IPS-15b (cell line): ENCODE measurements around the gene FERMT2.

ENCODE experiments used
- H3K27me3 ChIP-seq: one replicate; pipeline ENCODE4 v1.6.1; 2013; ENCODE audit warnings: low read length; ENCODE audit not compliant: control insufficient read depth, insufficient read depth
- H3K36me3 ChIP-seq: one replicate; pipeline ENCODE4 v1.6.1; 2013; ENCODE audit warnings: low read length; ENCODE audit not compliant: control insufficient read depth, insufficient read depth
- H3K4me1 ChIP-seq: one replicate; pipeline ENCODE4 v1.6.1; 2013; ENCODE audit warnings: mild to moderate bottlenecking, low read length; ENCODE audit not compliant: control insufficient read depth, insufficient read depth
- H3K4me3 ChIP-seq: one replicate; pipeline ENCODE4 v1.5.1; 2013; ENCODE audit warnings: low read depth, low read length
- H3K9ac ChIP-seq: one replicate; pipeline ENCODE4 v1.6.1; 2013; ENCODE audit warnings: low read depth, mild to moderate bottlenecking, low read length
- H3K9me3 ChIP-seq: one replicate; pipeline ENCODE4 v1.6.1; 2013; ENCODE audit warnings: mild to moderate bottlenecking, low read length; ENCODE audit not compliant: control insufficient read depth, insufficient read depth

The FERMT2 gene

GRCh38 chr14:52950898-52951680 lies at the start of gene FERMT2:
Gene FERMT2 (minus strand): TSS chr14:52951050. CDS start chr14:52950568, 482 bp downstream.
- H3K36me3 ChIP-seq, result no peaks in the 10 kb centered on the region
- peaks cover 24% of the 10 kb centered on the region for H3K4me1 ChIP-seq
- H3K4me3 ChIP-seq, result peak within 1 kb of the TSS; percentile 96
- H3K9me3 ChIP-seq, result no peaks in the 10 kb centered on the region
- no peaks in the 10 kb centered on the region for H3K27me3 ChIP-seq
- H3K9ac ChIP-seq, result peak within 1 kb of the TSS; percentile 85

- Histone ChIP-seq H3K4me1 (no peaks in the 10 kb centered on the region), H3K9ac (no peak overlapping the region), H3K27me3 (no peaks in the 10 kb centered on the region), H3K9me3 (no peaks in the 10 kb centered on the region), H3K36me3 (no peaks in the 10 kb centered on the region), H3K4me3 (no peak overlapping the region)
Measured at GRCh38 chr14:52998376-52999015, 47.6 kb upstream of the FERMT2 start.

GRCh38 chr14:52996493-52996892 lies 45.6 kb upstream of the FERMT2 start:
- Histone ChIP-seq H3K4me3 (no peak overlapping the region), H3K9me3 (no peaks in the 10 kb centered on the region), H3K9ac (no peak overlapping the region), H3K4me1 (no peaks in the 10 kb centered on the region), H3K27me3 (no peaks in the 10 kb centered on the region), H3K36me3 (no peaks in the 10 kb centered on the region)

GRCh38 chr14:52995998-52996397 lies 45.1 kb upstream of the FERMT2 start:
- no peak overlapping the region for H3K9ac ChIP-seq
- H3K4me3 ChIP-seq, result no peak overlapping the region
- no peaks in the 10 kb centered on the region for H3K9me3 ChIP-seq
- H3K27me3 ChIP-seq, result no peaks in the 10 kb centered on the region
- H3K36me3 ChIP-seq, result no peaks in the 10 kb centered on the region
- H3K4me1 ChIP-seq, result no peaks in the 10 kb centered on the region

- H3K27me3 ChIP-seq, result no peaks in the 10 kb centered on the region
- no peaks in the 10 kb centered on the region for H3K9me3 ChIP-seq
- H3K4me3 ChIP-seq, result no peak overlapping the region
- no peak overlapping the region for H3K9ac ChIP-seq
- H3K36me3 ChIP-seq, result no peaks in the 10 kb centered on the region
- H3K4me1 ChIP-seq, result no peaks in the 10 kb centered on the region
Measured at GRCh38 chr14:52992236-52992870, 41.5 kb upstream of the FERMT2 start.

GRCh38 chr14:52988139-52988538 lies 37.3 kb upstream of the FERMT2 start:
- no peaks in the 10 kb centered on the region for H3K9me3 ChIP-seq
- H3K9ac ChIP-seq, result no peak overlapping the region
- no peaks in the 10 kb centered on the region for H3K27me3 ChIP-seq
- H3K36me3 ChIP-seq, result no peaks in the 10 kb centered on the region
- H3K4me1 ChIP-seq, result no peaks in the 10 kb centered on the region
- H3K4me3 ChIP-seq, result no peak overlapping the region

GRCh38 chr14:52987514-52987913 lies 36.7 kb upstream of the FERMT2 start:
- no peaks in the 10 kb centered on the region for H3K27me3 ChIP-seq
- no peaks in the 10 kb centered on the region for H3K36me3 ChIP-seq
- no peak overlapping the region for H3K9ac ChIP-seq
- no peaks in the 10 kb centered on the region for H3K4me1 ChIP-seq
- H3K9me3 ChIP-seq, result no peaks in the 10 kb centered on the region
- H3K4me3 ChIP-seq, result no peak overlapping the region

GRCh38 chr14:52987042-52987441 lies 36.2 kb upstream of the FERMT2 start:
- Histone ChIP-seq H3K36me3 (no peaks in the 10 kb centered on the region), H3K9me3 (no peaks in the 10 kb centered on the region), H3K27me3 (no peaks in the 10 kb centered on the region), H3K9ac (no peak overlapping the region), H3K4me1 (no peaks in the 10 kb centered on the region), H3K4me3 (no peak overlapping the region)

- Histone ChIP-seq H3K4me3 (no peak overlapping the region), H3K4me1 (no peaks in the 10 kb centered on the region), H3K9ac (no peak overlapping the region), H3K27me3 (no peaks in the 10 kb centered on the region), H3K9me3 (no peaks in the 10 kb centered on the region), H3K36me3 (no peaks in the 10 kb centered on the region)
Measured at GRCh38 chr14:52977798-52978197, 26.9 kb upstream of the FERMT2 start.

GRCh38 chr14:52974406-52974805 lies 23.6 kb upstream of the FERMT2 start:
- H3K9me3 ChIP-seq, result no peaks in the 10 kb centered on the region
- H3K4me3 ChIP-seq, result no peak overlapping the region
- no peaks in the 10 kb centered on the region for H3K4me1 ChIP-seq
- no peak overlapping the region for H3K9ac ChIP-seq
- H3K27me3 ChIP-seq, result no peaks in the 10 kb centered on the region
- H3K36me3 ChIP-seq, result no peaks in the 10 kb centered on the region

- no peaks in the 10 kb centered on the region for H3K36me3 ChIP-seq
- H3K27me3 ChIP-seq, result no peaks in the 10 kb centered on the region
- H3K4me3 ChIP-seq, result no peak overlapping the region
- peaks cover 4% of the 10 kb centered on the region for H3K4me1 ChIP-seq
- no peaks in the 10 kb centered on the region for H3K9me3 ChIP-seq
- H3K9ac ChIP-seq, result no peak overlapping the region
Measured at GRCh38 chr14:52961060-52961639, 10.3 kb upstream of the FERMT2 start.
